ENCODE data around the gene LACTB.

LACTB gene

DNA sequence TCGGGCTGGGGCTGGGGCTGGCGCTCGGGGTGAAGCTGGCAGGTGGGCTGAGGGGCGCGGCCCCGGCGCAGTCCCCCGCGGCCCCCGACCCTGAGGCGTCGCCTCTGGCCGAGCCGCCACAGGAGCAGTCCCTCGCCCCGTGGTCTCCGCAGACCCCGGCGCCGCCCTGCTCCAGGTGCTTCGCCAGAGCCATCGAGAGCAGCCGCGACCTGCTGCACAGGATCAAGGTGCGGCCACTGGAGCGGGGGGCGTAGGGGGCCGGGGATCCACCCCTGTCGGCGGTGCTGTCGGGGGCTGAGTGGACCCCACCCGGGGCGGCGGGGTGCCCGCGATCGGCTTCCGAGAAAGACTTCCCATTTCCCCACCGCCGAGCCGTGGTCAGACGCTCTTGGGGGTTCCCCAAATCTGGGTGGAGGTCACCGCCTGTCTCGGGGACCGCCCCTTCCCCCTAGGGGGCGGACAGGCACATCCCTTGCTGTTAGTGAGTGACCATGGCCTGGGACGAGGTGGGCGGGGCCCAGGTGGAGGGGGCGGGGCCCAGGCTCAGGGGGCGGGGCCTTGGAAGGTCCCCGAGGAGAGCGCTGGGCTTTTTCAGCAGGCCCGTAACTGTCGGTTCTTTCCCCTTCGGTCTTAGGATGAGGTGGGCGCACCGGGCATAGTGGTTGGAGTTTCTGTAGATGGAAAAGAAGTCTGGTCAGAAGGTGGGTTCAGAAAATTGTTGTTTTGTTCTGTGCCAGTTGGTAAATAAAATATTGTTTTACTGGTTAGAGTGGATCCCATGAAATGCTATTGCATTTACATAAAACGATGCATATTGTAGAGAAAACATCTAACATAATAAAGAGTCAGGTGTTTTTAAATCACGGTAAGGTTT, 578 bp downstream of the LACTB start:
- in situ Hi-C loops (cut with HindIII; ENCODE audit: low sequenced_read_pairs), result no loop called here

- in situ Hi-C loops (cut with HindIII; ENCODE audit: low sequenced_read_pairs), result no loop called here
Observed at GRCh38 chr15:63124506-63124905, 2.8 kb downstream of the LACTB start.

GRCh38 chr15:63126726-63127125, 5.1 kb downstream of the LACTB start:
- in situ Hi-C loops (cut with HindIII; ENCODE audit: low sequenced_read_pairs), result no loop called here

GRCh38 chr15:63133786-63134185, 12.1 kb downstream of the LACTB start:
- in situ Hi-C loops (cut with HindIII; ENCODE audit: low sequenced_read_pairs), result no loop called here

GRCh38 chr15:63134245-63134985, 12.8 kb downstream of the LACTB start:
- in situ Hi-C loops (cut with HindIII; ENCODE audit: low sequenced_read_pairs), result no loop called here

- in situ Hi-C loops (cut with HindIII; ENCODE audit: low sequenced_read_pairs), result no loop called here
Observed at GRCh38 chr15:63135281-63135680, 13.6 kb downstream of the LACTB start.

DNA sequence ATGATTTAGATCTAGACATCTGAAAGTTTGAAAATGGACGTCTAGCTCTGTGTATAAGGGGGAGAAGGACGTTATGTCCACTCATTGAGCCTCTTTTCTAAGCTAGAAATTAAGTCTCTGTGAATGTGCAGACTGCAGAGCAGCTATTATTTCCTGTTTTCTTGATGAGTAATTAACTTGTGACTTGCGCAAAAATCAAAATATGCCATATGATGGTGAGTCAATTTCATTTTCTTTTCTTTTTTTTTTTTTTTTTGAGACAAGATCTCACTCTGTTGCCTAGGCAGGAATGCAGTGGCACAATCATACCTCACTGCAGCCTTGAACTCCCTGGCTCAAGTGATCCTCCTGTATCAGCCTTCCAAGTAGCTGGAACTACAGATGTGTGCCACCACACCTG, 14.1 kb downstream of the LACTB start:
- in situ Hi-C loops (cut with HindIII; ENCODE audit: low sequenced_read_pairs), result no loop called here

GRCh38 chr15:63136742-63137141, 15.1 kb downstream of the LACTB start:
- in situ Hi-C loops (cut with HindIII; ENCODE audit: low sequenced_read_pairs), result no loop called here

DNA sequence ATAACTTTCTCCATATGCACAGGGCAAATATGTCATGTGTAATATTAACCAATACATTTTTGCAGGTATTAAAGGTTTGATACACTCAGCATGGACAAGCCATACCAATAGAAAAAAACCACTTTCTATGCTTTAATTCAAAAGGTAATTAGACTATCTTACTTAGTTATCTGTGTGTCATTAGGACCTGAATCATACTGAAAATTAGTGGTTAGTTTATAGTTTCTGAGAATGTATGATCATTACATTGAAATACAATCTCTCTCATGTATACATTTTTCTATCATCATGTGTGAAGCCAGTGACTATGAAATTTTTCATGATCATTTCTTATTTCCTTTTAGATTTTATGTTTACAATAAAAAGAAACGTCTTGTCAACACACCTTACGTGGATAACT, 19.3 kb downstream of the LACTB start:
- in situ Hi-C loops (cut with HindIII; ENCODE audit: low sequenced_read_pairs), result no loop called here

DNA sequence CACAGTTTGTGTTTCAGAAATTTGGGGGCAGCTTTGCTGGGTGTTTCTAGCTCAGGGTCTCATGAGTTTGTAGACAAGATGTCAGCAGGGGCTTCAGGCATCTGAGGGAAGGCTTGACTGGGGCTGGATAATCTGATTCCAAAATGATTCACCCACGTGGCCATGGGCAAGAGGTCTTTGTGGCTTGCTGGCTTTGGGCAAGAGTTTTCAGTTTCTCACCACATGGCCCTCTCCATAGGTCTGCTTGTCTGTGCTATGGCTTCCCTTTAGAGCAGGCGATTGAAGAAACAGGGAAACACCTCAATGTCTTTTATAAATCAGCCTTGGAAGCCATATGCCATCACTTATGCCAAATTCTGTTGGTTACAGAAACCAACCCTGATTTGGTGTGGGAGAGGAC, 23.8 kb downstream of the LACTB start:
- in situ Hi-C loops (cut with HindIII; ENCODE audit: low sequenced_read_pairs), result no loop called here

DNA sequence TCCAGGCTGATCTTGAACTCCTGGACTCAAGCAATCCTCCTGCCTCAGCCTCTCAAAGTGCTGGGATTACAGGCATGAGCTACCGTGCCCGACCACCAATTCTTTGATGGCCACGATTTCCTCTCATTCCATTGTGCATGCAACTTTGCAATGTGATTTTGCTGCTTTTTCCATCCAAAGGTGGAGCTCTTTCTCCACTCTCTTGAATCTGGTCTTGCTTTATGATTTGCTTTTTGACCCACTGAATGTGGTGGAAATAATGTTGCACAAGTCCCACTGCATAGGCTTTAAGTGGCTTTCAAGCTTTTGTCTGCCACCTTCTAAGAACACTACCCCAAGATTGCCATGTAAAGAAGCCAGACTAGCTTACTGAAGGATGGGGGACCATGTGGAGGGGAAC, 25.0 kb downstream of the LACTB start:
- in situ Hi-C loops (cut with HindIII; ENCODE audit: low sequenced_read_pairs), result no loop called here

DNA sequence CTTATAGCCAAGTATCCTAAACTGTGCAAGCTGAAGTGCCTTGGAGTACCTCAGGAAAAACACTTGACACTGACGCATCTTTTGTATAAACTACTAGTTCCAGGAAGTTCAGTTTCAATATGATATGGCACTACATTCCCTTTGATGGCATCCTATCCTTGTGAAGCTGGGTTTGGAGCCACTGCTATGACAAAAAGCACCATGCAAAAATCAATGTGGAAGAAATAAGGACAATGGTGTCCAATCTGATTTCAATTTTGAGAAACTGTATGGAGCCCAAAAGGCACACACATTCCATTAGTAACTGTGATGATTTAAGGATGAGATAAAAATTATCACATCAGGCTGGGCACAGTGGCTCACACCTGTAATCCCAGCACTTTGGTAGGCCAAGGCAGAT, 30.0 kb downstream of the LACTB start:
- in situ Hi-C loops (cut with HindIII; ENCODE audit: low sequenced_read_pairs), result no loop called here

GRCh38 chr15:63155486-63155885, 33.8 kb downstream of the LACTB start:
- in situ Hi-C loops (cut with HindIII; ENCODE audit: low sequenced_read_pairs), result no loop called here

DNA sequence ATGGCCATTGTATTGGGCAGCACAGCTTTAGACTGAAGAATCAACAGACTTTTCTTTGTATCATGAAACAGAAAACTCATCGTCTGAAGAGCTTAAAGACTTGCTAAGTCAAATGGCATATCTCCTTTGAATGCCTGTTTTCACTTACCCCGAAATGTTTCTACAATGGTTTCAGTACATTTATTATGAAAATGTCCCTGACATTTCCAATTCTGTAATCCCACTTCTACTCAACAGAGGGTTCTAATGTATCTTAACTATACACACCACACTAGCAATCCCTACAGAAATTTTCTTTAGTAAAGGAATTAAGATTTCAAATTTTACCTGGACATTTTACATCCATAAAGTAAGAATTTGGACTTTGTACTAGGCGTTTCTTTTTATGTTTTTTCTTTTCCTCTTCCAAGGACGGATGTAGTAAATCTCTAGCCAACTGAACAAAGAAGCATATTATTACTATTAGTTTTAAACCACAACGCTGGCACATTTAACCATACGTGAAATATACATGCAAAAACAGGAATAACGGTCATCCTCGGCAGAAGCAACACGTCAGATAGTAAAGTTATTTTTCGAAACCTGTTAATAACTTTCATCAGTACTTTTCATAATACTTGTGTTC, 34.5 kb downstream of the LACTB start:
- in situ Hi-C loops (cut with HindIII; ENCODE audit: low sequenced_read_pairs), result no loop called here

DNA sequence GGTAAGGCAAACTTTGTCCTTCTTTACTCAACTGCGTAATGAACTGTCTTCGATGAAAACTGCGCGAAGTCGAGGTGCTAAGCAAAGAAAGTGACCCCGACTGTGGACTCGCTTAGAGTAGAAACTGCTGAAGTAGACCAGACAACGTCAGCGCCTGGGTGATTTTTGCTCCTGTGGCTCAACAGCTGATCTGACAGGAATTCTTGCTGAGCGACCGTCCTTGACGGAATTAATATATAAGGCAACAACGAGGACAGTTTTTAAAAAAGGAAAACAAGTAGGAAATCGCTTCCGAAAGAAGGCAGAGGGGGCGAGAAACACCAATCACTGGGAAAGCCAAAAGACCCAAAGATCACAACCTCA, 35.1 kb downstream of the LACTB start:
- in situ Hi-C loops (cut with HindIII; ENCODE audit: low sequenced_read_pairs), result no loop called here

- in situ Hi-C loops (cut with HindIII; ENCODE audit: low sequenced_read_pairs), result no loop called here
Observed at GRCh38 chr15:63157118-63157843, 35.6 kb downstream of the LACTB start, which contains the start of gene RPS27L. RPS27L (minus strand) TSS chr15:63157477; CDS start chr15:63157405, 72 bp downstream.

DNA sequence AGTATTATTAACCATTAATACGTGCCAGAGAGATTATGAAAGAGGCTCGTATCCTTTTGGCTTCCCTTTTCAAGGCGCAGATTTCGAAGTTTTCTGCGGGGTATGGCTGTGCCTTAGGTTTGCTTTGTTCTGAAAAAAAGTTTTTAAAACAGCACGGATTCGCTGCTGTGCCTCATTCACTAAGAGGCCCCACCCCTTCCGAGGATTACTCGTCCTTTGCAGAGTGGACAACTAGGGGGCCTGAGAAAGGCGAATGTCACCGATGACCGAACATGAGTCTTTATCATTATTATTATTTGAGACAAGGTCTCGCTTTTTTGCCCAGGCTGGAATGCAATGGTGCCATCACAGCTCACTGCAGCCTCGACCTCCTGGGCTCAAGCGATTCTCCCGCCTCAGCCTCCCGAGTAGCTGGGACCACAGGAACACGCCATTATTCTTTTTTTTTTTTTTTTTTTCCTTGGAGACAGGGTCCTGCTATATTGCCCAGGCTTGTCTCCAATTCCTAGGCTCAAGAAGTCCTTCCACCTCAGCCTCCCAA, 36.3 kb downstream of the LACTB start:
- in situ Hi-C loops (cut with HindIII; ENCODE audit: low sequenced_read_pairs), result no loop called here

DNA sequence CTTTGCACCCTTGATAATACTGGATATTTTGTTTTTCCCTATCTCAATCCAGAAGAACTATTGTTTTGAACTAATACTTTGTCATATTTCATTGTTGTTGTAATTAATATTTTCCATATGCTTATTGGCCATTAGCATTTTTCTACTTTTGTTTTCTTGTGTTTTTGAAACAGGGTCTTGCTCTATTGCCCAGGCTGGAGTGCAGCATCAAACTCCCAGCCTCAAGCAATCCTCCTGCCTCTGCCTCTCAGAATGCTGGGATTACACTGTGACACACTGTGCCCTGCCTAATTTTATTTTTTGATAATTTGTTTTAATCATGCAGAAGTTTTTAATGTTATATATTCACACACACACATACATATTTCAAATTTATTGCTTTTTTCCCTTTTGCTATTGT, 39.0 kb downstream of the LACTB start:
- in situ Hi-C loops (cut with HindIII; ENCODE audit: low sequenced_read_pairs), result no loop called here

DNA sequence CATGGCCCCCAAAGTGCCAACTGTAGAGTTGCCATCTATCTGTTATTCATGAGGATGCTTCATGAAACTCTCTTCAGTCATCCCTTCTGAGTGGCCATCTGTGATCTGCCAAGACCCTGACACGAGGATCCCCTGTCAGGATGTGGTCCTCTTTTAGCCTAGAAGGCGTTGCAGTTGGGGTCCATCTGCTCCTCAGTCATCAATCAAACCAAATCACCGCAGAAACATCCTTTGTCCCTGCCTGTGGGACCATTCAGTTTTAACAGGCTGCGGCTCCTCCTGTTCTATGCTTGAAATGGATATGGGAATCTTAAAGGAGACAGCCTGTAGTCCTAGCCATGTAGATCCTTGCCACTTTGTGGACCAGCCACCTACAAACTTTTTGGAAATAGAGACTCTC, 41.6 kb downstream of the LACTB start:
- in situ Hi-C loops (cut with HindIII; ENCODE audit: low sequenced_read_pairs), result no loop called here

- in situ Hi-C loops (cut with HindIII; ENCODE audit: low sequenced_read_pairs), result no loop called here
Observed at GRCh38 chr15:63165166-63165859, 43.7 kb downstream of the LACTB start.
